Body of pancreas (tissue), 4 donors: ENCODE measurements around the gene TLCD2.

Source experiments
- POLR2A ChIP-seq, 3 donors: fragments of 450-650 bp; IDR thresholded peaks; one replicate each; pipeline ENCODE4 v1.6.1; 2016; ENCODE audit warnings: antibody characterized with exemption in 3 of 3, mild to moderate bottlenecking in 2 of 3
- TF ChIP-seq, protein P1 (sequence below), 7 experiments: fragments of 450-650 bp in 4 of 7; fragments of 200-600 bp in 3 of 7; sonication (generic) in 3 of 7; IDR thresholded peaks; one replicate each; pipeline ENCODE4 v1.5.1; 2016 to 2019; ENCODE audit warnings: antibody characterized with exemption in 7 of 7

DNA sequence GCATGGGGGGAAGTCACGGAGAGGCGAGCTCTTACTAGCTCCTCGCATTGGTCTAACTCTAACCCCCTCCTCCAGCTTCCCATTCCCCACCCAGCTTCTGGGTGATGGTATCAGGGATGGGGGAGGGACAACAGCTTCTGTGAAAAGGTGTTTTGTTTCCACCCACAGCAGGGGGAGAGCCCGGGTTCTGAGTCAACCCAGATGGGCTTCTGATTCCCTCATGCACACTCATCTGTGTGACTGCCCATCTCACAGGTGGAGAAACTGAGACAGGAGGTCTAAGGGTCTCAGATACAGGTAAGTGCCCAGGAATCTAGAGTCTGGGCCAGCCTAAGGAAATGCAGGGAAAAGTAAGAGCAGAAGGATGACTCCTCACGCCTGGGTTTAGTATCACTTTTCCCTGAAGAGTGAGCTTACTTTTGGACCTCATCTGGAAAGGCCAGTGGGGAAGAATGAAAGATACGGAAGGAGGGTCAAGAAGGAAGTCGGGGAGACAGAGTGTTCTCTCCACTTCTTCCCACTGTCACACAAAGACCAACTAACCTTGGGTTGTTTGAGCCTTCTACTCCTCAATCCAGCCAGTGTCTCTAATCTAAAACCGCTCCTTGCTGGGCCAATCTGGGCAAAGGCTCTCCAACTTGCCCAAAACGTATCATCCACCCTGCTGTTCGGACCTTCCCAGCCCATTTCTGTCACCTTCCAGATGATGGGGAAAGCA is 3.1 kb upstream of the TLCD2 start:
- TF ChIP-seq, protein P1, sequence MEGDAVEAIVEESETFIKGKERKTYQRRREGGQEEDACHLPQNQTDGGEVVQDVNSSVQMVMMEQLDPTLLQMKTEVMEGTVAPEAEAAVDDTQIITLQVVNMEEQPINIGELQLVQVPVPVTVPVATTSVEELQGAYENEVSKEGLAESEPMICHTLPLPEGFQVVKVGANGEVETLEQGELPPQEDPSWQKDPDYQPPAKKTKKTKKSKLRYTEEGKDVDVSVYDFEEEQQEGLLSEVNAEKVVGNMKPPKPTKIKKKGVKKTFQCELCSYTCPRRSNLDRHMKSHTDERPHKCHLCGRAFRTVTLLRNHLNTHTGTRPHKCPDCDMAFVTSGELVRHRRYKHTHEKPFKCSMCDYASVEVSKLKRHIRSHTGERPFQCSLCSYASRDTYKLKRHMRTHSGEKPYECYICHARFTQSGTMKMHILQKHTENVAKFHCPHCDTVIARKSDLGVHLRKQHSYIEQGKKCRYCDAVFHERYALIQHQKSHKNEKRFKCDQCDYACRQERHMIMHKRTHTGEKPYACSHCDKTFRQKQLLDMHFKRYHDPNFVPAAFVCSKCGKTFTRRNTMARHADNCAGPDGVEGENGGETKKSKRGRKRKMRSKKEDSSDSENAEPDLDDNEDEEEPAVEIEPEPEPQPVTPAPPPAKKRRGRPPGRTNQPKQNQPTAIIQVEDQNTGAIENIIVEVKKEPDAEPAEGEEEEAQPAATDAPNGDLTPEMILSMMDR (IDR thresholded peaks at IDR 0.05) = no peak
- no peak for TF ChIP-seq POLR2A (IDR thresholded peaks at IDR 0.05)
